Left kidney (tissue), 2 donors: ENCODE measurements around the gene DOK7. TPM values are rescaled to one million over a fixed set of nuclear protein-coding genes. Genes with fewer than 3 reads are reported as not detected.

Experiments used
- DNase-seq: peaks from one replicate; pipeline ENCODE4 v3.0.0-alpha.2; 2013
- polyA plus RNA-seq: library from polyadenylated mRNA; unstranded; fragments of 120-200 nt; gene quantifications from one replicate; pipeline ENCODE4 v1.2.1, GENCODE V29; 2013; ENCODE audit not compliant: insufficient read length

The DOK7 gene
- polyA plus RNA-seq, 1 donor, result 1.5 TPM

DNA sequence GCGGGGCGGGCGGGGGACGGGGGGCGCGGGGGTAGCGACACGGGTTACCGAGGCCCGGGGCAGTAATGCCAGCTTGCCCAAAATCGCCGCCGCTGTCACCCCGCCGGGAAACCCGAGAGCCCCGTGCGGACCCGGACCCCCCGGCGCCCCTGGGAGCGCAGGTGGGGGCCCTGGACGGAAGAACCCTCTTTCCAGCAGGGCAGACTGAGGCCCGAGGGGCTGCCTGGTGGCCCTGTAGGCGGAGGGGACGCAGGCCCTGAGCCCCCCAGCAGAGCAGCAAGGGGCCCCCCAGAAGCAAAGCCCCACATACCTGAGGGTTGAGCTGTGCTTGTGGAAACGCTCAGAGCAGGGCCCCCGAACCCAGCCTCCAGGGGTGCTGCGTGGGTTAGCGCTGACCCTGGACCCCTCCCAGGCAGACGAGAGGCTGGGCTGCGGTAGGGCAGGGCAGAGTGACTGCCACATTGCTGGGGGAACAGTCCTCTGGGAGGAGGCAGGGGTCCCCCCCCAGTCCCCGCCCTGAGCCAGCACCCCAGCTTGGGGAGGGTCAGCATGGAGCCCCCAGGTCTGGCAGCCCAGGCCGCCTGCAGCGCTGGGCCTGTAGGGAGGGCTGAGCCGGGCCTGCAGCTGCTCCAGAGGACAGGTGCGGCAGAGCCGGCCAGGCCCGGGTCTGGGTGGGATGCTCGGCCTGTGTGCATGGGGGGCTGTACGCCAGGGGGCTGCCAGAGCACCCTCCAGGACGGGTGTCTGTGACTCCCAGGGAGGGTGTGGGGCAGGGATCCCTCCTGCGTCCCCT lies 646 bp downstream of the DOK7 start:
- no peak for DNase-seq

DNA sequence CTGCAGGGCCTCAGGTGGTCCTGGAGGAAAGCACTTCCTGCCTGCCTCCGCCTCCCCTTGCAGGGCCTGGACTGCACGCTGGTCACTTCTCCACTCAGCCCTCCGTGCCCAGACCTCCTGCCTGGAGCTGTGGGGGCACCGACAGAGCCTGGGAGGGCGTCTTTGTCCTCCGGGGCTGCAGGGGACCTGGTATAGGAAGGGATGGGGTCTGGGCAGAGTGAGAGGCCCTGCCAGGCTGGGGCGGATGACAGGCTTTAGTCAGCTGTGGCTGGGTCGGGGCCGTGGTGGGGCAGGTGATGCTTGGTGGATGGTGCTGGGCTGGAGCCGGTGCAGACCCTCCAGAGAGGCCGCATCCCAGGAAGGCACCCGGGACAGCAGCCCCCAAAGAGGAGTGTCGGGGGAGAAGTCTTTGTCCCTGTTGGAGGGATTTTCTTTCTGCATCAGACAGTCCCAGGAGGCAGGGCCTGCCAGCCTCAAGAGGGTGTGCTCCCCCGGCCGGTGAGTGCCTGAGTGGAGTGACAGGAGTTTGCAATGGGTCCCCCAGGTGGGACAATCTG lies 1.3 kb downstream of the DOK7 start:
- no peak for DNase-seq

DNA sequence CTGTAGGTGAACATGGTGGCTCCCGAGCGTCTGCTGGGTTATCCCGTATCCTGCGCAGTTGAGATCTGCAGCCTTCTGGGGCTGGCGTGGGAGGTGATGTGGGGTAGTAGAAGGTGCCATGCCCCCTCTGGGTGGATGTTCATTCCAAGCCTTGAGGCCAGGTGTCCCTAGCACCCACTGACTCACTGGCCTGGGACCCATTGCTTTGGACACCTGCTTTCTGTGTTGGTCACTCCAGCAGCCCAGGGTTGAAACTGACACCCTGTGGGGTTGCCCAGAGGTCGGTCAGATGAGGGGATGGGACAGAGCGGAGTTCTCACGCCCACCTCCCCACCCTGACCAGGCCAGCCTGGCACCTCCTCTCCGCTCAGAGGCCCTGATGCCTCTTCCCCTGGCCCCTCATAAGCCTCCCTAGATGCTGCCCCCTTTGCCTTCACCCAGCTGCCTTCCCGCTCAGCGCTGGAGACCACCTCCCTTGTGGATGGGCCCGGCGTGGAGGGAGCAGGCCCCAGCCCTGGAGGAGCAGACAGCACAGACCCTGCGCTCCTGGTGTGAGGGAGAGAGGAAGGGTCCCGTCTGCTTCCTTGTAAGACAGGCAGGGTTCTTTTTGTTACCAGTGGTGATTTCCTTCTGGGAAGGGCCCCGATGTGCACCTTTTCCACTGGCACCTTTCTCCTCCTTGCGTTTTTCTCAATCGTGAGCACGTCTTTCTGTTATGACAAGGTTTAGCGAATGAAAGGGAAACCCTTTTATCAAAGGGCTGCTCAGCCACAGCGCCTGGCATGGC lies 2.0 kb downstream of the DOK7 start:
- no peak for DNase-seq

DNA sequence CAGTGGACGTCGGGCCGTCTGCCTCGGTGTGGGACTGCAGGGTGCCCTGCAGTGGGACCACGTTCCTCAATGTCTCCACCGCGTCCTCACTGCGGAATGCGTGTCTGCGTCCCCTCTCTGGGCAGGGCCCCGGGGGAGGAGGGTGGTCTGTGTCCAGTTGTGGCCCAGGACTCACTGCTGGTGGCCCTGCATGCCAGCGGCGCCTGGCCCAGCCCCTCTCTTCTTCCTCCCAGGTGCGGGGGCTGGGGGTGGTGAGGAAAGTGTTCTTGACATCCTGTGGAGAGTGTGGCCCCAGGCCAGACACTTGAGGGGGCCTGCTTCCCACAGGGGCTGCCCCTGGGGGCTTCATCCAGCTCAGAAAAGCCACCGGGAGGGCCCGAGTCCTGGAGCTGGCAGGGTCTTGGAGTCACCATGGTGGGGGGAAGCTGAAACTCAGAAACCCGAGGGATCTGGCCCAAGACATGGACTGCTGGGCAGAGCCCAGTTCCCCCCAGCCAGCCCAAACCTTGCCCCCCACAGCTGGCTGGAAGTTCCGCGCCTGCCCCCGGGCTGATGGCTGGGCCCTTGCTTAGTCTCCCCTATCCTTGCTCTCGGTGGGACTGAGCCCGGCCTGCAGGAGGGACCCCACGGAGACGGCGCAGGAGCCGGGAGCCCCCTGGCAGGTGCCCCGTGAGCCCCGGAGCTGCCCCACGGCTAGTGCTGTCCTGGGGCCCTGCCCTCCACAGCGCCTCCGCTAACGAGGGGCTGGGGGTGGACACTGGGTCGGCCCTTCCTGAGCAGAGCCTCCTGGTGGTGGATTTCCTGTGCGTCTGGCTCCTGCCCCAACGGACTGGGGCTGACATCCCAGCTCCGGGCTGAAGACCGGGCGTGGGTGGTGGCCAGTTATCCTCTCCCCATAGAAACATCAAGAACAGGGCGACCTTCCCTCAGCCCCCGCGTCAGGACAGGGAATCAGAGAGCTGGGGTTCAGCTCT lies 2.9 kb downstream of the DOK7 start:
- no peak for DNase-seq

DNA sequence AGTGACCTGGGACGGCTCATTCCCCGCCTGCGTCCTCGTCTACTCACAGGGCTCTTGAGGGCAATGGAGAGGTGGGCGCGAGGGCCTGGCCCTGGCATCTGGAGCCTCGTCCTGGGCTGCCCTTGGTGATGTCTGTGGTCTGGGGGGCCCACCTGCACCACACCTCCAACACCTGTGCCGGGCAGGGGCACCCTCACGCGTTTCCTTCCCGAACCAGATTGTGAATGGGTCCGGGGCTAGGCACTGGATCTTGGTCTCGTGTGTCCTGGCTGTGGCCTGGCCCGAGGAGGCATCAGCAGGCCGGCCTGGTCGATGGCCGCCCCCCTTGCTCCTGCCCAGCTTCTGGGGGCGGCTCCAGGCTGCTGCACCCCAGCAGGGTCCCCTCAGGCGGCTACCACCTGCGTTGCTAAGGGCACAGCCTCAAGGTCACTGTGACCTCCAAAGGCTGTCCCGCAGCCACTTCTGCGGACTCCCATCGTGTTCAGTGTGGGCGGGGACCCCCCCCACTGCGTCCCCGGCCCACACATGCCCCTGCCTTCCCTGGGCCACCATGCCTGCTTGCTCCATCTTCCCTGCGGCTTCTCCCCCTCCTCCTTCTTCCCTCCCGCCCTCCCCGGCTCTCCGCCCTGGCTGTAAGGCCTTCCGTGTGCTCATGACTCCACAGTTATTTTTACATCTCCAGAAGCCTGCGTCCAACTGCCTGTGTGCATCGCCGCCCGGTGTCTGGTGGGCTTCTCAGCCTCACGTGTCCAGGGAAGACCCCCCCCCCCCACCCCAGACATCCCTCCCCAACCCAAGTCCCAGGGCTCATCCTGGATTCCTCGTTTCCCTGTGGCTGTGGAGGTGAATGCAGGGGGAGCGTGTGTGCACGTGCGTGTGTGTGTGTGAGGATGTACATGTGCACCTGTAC lies 3.8 kb downstream of the DOK7 start:
- DNase-seq, result no peak

DNA sequence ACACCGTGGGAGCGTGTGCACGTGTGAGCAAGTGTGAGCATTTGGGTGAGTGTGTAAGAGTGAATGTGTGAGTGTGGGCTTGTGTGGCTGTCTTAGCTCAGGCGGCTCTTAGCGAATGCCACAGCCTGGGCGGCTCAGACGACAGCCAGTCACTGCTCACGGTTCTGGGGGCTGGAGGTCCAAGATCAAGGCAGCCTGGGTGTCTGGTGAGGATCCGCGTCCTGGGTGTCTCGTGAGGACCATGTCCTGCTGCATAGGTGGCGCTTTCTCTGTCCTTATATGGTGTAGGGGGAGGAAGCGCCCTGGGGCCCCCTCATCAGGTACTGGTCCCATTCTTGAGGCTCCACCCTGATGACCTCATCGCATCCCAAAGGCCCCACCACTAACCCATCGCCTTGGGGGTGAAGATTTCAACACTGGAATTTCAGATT lies 4.5 kb downstream of the DOK7 start:
- DNase-seq, result no peak

DNA sequence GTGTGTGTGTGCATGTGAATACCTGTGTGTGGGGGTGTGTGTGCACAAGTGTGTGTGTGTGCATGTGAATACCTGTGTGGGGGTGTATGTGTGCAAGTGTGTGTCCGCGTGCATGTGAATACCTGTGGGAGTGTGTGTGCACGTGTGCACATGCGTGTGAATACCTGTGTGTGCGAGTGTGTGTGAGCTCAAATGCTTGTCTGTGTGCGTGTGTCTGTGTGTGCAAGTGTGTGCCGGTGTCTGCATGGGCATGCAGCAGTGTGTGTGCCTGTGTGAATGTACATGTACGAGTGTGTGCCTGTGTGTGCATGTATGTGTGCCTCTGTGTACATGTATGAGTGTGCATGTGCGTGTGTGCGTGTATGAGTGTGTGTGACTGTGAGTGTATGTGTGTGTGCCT lies 5.0 kb downstream of the DOK7 start:
- no peak for DNase-seq

DNA sequence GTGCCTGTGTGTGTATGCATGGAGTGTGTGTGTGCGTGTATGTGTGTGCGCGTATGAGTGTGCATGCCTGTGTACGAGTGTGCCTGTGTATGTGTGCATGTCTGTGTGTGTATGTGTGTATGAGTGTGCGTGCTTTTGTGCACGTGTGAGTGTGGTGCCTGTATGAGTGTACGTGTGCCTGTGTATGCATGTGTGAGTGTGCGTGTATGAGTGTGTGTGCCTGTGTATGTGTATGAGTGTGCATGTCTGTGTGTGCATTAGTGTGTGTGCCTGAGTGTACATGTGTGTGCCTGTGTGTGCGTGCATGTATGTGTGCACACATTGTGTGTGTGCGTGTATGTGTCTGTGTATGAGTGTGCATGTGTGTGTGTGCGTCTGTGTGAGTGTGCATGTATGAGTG lies 5.7 kb downstream of the DOK7 start:
- DNase-seq, result no peak

DNA sequence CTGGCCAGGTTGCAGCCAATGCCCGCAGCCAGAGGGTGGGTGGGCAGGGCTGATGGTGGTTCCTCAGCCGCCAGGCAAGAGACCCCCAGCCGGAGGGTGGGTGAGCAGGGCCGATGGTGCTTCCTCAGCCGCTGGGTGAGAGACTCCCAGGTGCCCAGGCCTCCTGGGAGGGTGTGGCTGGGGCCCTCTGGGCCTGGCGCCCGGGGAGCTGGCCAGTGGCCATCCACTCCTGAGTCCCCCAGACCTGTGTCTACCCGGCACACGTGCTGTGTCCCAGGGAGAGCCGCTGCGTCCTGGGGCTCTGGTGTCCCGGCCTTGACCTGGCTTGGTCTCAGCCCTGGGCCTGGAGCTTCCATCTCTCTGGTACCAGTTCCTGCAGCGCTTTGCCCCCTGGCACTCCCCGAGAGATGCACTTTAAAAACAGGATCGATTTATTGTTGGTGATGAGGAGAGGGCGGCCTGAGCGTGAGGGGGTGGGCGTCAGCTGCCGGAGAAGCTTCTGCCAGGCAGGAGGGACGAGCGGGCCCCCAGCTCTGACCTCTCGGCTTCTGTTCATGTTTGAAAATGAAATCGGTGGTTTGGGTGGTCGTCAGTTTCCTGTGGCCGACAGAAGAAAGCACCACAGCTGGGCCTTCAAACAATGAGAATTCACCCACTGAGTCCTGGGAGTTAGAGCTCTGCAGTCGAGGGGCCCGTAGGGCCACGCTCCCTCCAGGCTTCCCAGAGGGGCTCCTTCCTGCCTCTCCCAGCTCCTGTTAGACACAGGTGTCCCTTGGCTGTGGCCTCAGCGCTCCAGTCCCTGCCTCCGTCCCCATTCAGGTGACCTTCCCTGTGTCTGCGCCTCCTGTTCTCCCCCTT lies 6.5 kb downstream of the DOK7 start:
- DNase-seq, result no peak

DNA sequence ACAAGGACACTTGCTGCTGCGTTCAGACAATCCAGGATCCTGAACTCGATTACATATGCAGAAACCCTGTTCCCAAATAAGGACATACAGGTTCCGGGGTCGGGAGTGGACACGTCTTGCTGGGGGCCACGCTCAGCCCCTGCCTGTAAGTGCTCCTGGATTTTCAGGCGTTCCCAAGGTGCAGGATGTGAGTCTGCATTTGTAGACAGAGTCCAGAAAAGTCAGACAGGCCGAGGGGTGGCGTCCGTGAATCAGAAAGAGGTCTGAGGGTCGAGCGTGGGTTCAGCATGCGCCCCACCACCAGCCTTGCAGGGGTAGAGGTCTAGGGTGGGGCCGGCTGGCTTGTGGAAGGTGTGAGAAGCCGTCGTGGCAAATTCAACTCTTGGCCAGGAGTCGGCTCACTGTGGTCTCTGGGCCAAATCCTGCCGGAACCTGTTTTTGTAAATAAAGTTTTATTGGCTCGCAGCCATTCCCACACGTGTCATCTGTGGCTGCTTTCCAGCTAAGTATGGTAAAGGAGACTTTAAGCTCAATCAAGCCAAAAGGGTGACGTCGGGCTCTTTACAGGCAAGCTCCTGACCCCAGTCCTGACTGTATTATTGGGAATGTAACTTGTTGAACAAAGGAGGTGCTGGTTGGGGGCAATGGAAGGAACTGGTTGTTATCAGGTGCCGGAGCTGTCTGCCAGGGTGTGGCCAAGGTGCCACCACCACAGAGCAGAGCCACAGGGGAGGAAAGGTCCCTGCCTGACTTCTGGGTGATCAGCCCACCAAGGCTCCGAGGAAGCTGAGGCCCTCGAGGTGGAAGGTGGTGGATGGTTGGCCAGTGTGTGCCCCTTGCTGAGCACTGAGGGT lies 7.4 kb downstream of the DOK7 start:
- no peak for DNase-seq

DNA sequence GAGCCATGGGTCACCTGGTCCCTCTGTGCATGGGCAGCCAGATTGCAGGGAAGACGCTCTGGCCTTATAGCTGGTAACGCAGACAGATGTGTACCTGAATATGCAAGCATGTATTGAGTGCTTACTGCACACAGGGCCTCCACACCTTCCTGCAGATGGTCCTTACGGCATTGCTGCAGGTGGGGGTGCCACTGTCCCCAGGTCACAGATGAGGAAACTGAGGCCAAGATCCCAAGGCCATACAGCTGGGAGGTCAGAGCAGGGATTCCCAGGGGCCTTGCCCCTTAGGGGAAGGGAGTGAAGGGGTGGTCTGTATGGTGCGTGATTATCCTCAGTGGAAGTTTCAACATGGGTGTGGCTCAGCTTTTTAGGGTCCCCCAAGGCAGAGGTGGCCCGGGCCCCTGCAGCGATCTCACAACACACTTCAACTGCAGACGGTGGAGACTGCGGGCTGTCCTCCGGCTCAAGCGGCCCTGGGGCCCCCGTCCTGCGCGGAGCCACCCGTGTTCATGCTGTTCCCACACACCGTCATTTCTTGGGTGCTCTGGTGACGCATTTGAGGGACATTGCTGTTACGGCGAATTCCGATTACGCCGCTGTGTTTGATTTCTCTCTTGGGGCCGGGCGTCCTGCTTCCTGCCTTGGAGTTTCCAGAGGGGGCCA lies 8.1 kb downstream of the DOK7 start:
- no peak for DNase-seq

DNA sequence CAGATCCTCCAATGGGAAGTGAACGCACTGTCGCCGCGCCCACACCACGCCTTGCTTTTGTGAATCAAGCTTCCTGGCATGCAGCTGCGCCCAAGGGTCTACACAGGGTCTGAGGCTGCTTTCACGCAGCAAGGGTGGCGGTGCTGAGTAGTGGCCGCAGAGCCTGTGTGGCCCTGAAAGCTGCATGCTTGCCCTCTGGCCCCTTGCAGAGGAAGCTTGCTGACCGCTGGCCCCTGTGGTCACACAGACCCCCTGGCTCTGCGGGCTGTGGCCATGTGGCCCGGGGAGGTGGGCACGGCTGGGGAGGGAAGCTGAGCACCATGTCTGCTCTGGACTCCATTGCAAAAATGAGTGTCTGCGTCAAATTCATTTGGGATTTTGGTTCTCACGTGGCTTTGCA lies 8.8 kb downstream of the DOK7 start:
- DNase-seq, result no peak

DNA sequence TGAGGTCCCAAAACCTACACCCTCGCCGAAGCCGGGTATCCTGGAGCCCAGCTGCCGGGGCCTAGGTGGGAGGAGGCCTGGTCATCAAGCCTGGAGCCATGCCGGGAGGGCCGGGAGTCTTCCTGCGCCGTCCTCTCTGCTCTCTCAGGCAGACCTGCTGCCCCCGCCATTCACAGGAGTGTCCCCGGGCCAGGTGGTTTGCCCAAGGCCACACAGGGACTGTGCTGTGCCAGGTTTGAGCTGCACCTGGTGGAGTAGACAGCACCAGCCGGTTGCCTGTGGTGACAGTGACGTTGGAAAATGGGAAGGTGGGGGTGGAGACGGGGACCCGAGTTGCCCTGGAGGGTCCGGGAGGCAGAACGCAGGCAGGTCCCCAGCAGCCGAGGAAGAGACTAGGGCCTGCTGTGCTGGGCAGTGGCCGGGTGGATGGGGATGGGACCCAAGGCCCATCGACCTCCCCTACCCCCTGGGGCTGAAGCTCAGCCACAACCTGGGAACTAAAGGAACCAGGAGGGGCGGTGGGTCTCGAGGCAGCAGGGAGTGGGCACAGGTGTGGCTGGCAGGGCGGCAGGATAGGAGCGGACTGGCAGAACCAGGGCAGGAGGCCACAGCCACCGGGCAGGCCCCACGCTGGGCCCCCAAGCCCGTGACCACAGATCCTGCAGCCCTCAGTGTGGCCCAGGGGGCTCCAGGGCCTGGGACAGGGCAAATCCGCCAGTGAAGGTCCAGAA lies 9.5 kb downstream of the DOK7 start:
- no peak for DNase-seq

DNA sequence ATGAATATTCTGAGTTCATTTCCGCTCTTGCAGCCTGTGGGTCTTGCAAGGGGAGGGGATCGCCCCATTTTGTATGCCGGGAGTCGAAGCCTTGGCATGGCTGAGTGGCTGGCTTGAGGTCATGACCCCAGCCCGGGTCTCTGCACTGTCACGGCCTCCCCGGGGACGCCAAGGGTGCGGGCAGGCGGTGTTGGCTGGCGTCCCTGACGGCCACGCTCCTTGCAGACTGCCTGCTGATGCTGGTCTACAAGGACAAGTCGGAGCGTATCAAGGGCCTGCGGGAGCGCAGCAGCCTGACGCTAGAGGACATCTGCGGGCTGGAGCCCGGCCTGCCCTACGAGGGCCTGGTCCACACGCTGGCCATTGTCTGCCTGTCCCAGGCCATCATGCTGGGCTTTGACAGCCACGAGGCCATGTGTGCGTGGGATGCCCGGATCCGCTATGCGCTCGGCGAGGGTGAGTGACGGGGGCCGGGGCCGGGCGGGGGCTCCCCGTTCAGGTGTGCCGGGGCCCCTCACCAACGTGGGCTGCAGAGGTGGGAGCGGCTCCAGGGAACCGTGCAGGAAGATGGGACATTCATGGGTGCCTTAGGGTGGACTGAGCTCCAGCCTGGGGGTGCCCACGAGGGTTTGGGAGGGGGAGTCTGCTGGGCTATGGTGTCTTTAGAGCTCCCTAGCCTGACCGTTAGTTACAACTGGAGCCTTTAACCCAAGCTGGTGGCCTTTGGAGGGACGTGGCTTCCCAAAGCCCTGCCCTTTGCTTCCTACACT lies 10.3 kb downstream of the DOK7 start:
- DNase-seq, result no peak

DNA sequence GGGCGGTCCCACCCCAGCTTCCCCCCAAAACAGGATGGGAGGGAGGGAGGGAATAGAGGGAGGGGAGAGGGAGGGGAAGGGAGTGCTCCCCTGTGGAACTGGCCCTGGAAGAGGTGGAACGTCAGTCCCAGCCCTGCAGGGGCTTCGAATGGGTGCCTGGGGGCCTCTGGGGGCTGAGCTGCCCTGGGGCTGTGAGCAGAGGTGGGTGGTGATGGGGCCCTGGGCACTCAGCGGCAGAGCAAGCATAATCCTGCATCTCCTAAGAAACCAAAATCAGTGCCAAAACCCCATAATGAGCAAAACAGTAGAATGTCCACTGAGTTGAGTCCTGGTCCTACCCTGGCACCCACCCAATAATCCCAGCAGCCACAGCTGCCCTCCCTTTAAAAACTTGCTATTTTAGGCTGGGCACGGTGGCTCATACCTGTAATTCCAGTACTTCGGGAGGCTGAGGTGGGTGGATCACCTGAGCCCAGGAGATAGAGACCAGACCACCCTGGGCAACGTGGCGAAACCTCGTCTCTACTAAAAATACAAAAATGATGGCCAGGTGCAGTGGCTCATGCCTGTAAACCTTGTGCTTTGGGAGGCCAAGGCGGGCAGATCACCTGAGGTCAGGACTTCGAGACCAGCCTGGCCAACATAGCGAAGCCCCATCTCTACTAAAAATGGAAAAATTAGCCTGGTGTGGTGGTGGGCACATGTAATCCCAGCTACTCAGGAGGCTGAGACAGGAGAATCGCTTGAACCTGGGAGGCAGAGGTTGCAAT lies 11.1 kb downstream of the DOK7 start:
- DNase-seq, result no peak
